Osteoblast (primary cell): ENCODE data around the gene SVOP. TPM values are rescaled to one million over a fixed set of nuclear protein-coding genes. Genes with fewer than 3 reads are reported as not detected.

ENCODE experiments used
- DNase-seq: peaks from one replicate; pipeline ENCODE4 v3.0.0; 2011; ENCODE audit warnings: low spot score, mixed read lengths; ENCODE audit not compliant: insufficient read length; ENCODE audit errors: missing footprints
- H2AFZ ChIP-seq: 2 replicates; pipeline ENCODE4 v1.6.0; 2011; ENCODE audit warnings: mild to moderate bottlenecking, low read length
- H3K27ac ChIP-seq: 2 replicates; pipeline ENCODE4 v1.5.1; 2011; ENCODE audit warnings: mild to moderate bottlenecking, low read depth, low read length, moderate library complexity
- H3K27me3 ChIP-seq: 2 replicates; pipeline ENCODE4 v1.6.0; 2012; ENCODE audit warnings: mild to moderate bottlenecking, control low read depth, inconsistent platforms, low read length, moderate library complexity; ENCODE audit not compliant: insufficient read depth
- H3K36me3 ChIP-seq: 2 replicates; pipeline ENCODE4 v1.5.1; 2011; ENCODE audit warnings: mild to moderate bottlenecking, low read length, control low read depth, moderate library complexity; ENCODE audit not compliant: insufficient read depth
- H3K4me1 ChIP-seq: 2 replicates; pipeline ENCODE4 v1.5.1; 2011; ENCODE audit warnings: mild to moderate bottlenecking, low read length, control low read depth, moderate library complexity; ENCODE audit not compliant: insufficient read depth
- H3K4me2 ChIP-seq: 2 replicates; pipeline ENCODE4 v1.6.0; 2011; ENCODE audit warnings: mild to moderate bottlenecking, low read length; ENCODE audit not compliant: insufficient read depth
- H3K4me3 ChIP-seq: fragments of 200-600 bp; sonication (generic); 3 replicates; pipeline ENCODE4 v1.5.1; 2012; ENCODE audit warnings: mild to moderate bottlenecking, low read length, inconsistent platforms; ENCODE audit not compliant: insufficient read depth
- H3K79me2 ChIP-seq: 2 replicates; pipeline ENCODE4 v1.6.0; 2012; ENCODE audit warnings: mild to moderate bottlenecking, low read length, control low read depth, inconsistent platforms; ENCODE audit not compliant: insufficient read depth
- H3K9me3 ChIP-seq: 2 replicates; pipeline ENCODE4 v1.5.1; 2011; ENCODE audit warnings: low read depth, low read length, control low read depth
- H4K20me1 ChIP-seq: 2 replicates; pipeline ENCODE4 v1.6.0; 2012; ENCODE audit warnings: mild to moderate bottlenecking, low read length, control low read depth; ENCODE audit not compliant: insufficient read depth
- CTCF ChIP-seq: IDR thresholded peaks from 2 replicates; pipeline ENCODE4 v1.5.1; 2011; ENCODE audit warnings: mild to moderate bottlenecking, low read depth, low read length, moderate library complexity; ENCODE audit errors: extremely low read depth
- total RNA-seq: library from RNA; depleted of rRNA; stranded (reverse); fragments of >200 nt; gene quantifications from 2 replicates; pipeline ENCODE4 v1.2.3, GENCODE V29; 2012

Gene SVOP
- total RNA-seq, 1 donor: not detected

GRCh38 chr12:108879615-108880254, 141.1 kb downstream of the SVOP start, which contains the start of gene DAO:
Gene DAO (plus strand): TSS chr12:108880092. CDS start chr12:108885007, 4,915 bp downstream.
- Histone ChIP-seq H4K20me1 (no peaks in the 10 kb centered on the region), H3K79me2 (no peaks in the 10 kb centered on the region), H3K4me2 (no peak within 1 kb of the TSS), H3K4me1 (no peaks in the 10 kb centered on the region), H3K9me3 (no peaks in the 10 kb centered on the region), H3K27ac (no peak within 1 kb of the TSS), H3K27me3 (peaks cover 9% of the 10 kb centered on the region), H3K36me3 (no peaks in the 10 kb centered on the region), H3K4me3 (no peak within 1 kb of the TSS), H2AFZ (no peak within 1 kb of the TSS)
- DNase-seq: no peak
- TF ChIP-seq CTCF: no peak

GRCh38 chr12:108876550-108876949, 144.3 kb downstream of the SVOP start:
- Histone ChIP-seq H3K27ac (no peak overlapping the region), H3K79me2 (no peaks in the 10 kb centered on the region), H3K9me3 (no peaks in the 10 kb centered on the region), H3K4me3 (no peak overlapping the region), H3K4me2 (no peak overlapping the region), H3K36me3 (no peaks in the 10 kb centered on the region), H4K20me1 (no peaks in the 10 kb centered on the region), H3K27me3 (peaks cover 9% of the 10 kb centered on the region), H3K4me1 (no peaks in the 10 kb centered on the region), H2AFZ (no peak overlapping the region)
- TF ChIP-seq CTCF: no peak
- DNase-seq: no peak

- TF ChIP-seq CTCF: no peak
- H3K4me2 ChIP-seq: no peak overlapping the region
- H3K9me3 ChIP-seq: no peaks in the 10 kb centered on the region
- peaks cover 3% of the 10 kb centered on the region for H3K27me3 ChIP-seq
- H2AFZ ChIP-seq: no peak overlapping the region
- no peak overlapping the region for H3K4me3 ChIP-seq
- no peaks in the 10 kb centered on the region for H4K20me1 ChIP-seq
- no peaks in the 10 kb centered on the region for H3K79me2 ChIP-seq
- no peak for DNase-seq
- H3K27ac ChIP-seq: no peak overlapping the region
- H3K4me1 ChIP-seq: no peaks in the 10 kb centered on the region
- H3K36me3 ChIP-seq: no peaks in the 10 kb centered on the region
Observed at GRCh38 chr12:108875682-108876361, 145.0 kb downstream of the SVOP start.

GRCh38 chr12:108875280-108875679, 145.6 kb downstream of the SVOP start:
- H3K4me2 ChIP-seq: no peak overlapping the region
- H3K27ac ChIP-seq: no peak overlapping the region
- DNase-seq: no peak
- no peak for TF ChIP-seq CTCF
- no peaks in the 10 kb centered on the region for H3K4me1 ChIP-seq
- H3K36me3 ChIP-seq: no peaks in the 10 kb centered on the region
- no peaks in the 10 kb centered on the region for H4K20me1 ChIP-seq
- no peak overlapping the region for H3K4me3 ChIP-seq
- no peaks in the 10 kb centered on the region for H3K9me3 ChIP-seq
- H3K79me2 ChIP-seq: no peaks in the 10 kb centered on the region
- H2AFZ ChIP-seq: no peak overlapping the region
- H3K27me3 ChIP-seq: no peaks in the 10 kb centered on the region
